Panc1 (cell line): Measurements from ENCODE around the gene MKRN2OS. TPM values are rescaled to one million over a fixed set of nuclear protein-coding genes. Genes with fewer than 3 reads are reported as not detected.

Experiments used
- ATAC-seq: fragments of 200-7000 bp; cut with Tn5 transposase; 2 replicates; pipeline ENCODE4 v1.9.1; 2020; ENCODE audit warnings: mild to moderate bottlenecking, moderate library complexity
- BruUV-seq: library from RNA; stranded (reverse); fragments of 400-500 nt; replicated peaks from 2 replicates; lab custom pipeline; 2021; lab: Mats Ljungman, UMichigan
- CTCF ChIA-PET: fragments of 300-600 bp; sonication (Branson Sonifier 250); formaldehyde crosslinking; loops from one replicate; lab custom pipeline; 2022; ENCODE audit warnings: antibody characterized with exemption; lab: Charles Lee
- POLR2A ChIA-PET: fragments of 300-600 bp; sonication (Branson Sonifier 250); formaldehyde crosslinking; loops from one replicate; lab custom pipeline; 2022; ENCODE audit warnings: antibody characterized with exemption; lab: Charles Lee
- DNase-seq: peaks from one replicate; pipeline ENCODE4 v3.0.0-alpha.2; 2010; ENCODE audit warnings: low read depth, low spot score
- H3K27ac ChIP-seq: 2 replicates; pipeline ENCODE4 v1.5.1; 2011; ENCODE audit warnings: mild to moderate bottlenecking, low read length, inconsistent platforms
- H3K27me3 ChIP-seq: fragments of 200-500 bp; sonication (Bioruptor generic); 2 replicates; pipeline ENCODE4 v1.6.0; 2014; ENCODE audit warnings: low read length, inconsistent platforms; ENCODE audit not compliant: control insufficient read depth, insufficient read depth
- H3K36me3 ChIP-seq: fragments of 200-500 bp; sonication (Bioruptor generic); 2 replicates; pipeline ENCODE4 v1.5.1; 2014; ENCODE audit warnings: inconsistent platforms, mild to moderate bottlenecking, low read length, moderate library complexity; ENCODE audit not compliant: control insufficient read depth, insufficient read depth
- H3K4me1 ChIP-seq: 2 replicates; pipeline ENCODE4 v1.5.1; 2011; ENCODE audit warnings: inconsistent platforms, mild to moderate bottlenecking, low read length, moderate library complexity; ENCODE audit not compliant: control insufficient read depth, insufficient read depth
- H3K4me3 ChIP-seq, 2 experiments: 2 replicates each; pipeline ENCODE4 v1.5.1; 2011 to 2012; ENCODE audit warnings: low read depth in 2 of 2, low read length in 2 of 2, mild to moderate bottlenecking in 2 of 2, inconsistent platforms in 1 of 2, moderate library complexity in 1 of 2
- H3K9me3 ChIP-seq: fragments of 200-500 bp; sonication (Bioruptor generic); 2 replicates; pipeline ENCODE4 v1.5.1; 2014; ENCODE audit warnings: low read depth, mild to moderate bottlenecking, inconsistent platforms, low read length, moderate library complexity; ENCODE audit not compliant: control insufficient read depth, insufficient read depth
- CTCF ChIP-seq: fragments of 450-650 bp; IDR thresholded peaks from 2 replicates; pipeline ENCODE4 v1.5.1; 2017; ENCODE audit warnings: mild to moderate bottlenecking
- POLR2AphosphoS5 ChIP-seq: IDR thresholded peaks from 2 replicates; pipeline ENCODE4 v1.6.1; 2012; ENCODE audit warnings: mild to moderate bottlenecking, low read depth, low read length, moderate library complexity
- SIN3A ChIP-seq: IDR thresholded peaks from 2 replicates; pipeline ENCODE4 v1.6.1; 2012; ENCODE audit warnings: low read depth, mild to moderate bottlenecking, low read length, moderate library complexity, borderline replicate concordance; ENCODE audit not compliant: insufficient read depth
- TCF7L2 ChIP-seq: IDR thresholded peaks from 2 replicates; pipeline ENCODE4 v1.6.1; 2011; ENCODE audit warnings: mild to moderate bottlenecking, low read depth, low read length, inconsistent platforms
- in situ Hi-C: cut with HindIII; loops from 2 replicates; pipeline ENCODE4 v1.10.0; 2016; ENCODE audit warnings: low sequenced_read_pairs, low pct_unique_long_range_greater_than_20kb
- intact Hi-C: fragments of 100-400 bp; cut with micrococcal nuclease; formaldehyde crosslinking; loops from one replicate; pipeline ENCODE4 v1.10.0; 2022; ENCODE audit not compliant: unreplicated experiment
- total RNA-seq: library from RNA; stranded (reverse); gene quantifications from one replicate; pipeline ENCODE4 v1.2.1, GENCODE V29; 2021; ENCODE audit not compliant: unreplicated experiment
- TF ChIP-seq, protein P1 (sequence below), 2 experiments: IDR thresholded peaks; 2 replicates each; pipeline ENCODE4 v1.6.1; 2011 to 2012; ENCODE audit warnings: low read depth in 2 of 2, control low read depth in 1 of 2, low read length in 1 of 2, mild to moderate bottlenecking in 1 of 2, moderate library complexity in 1 of 2; ENCODE audit not compliant: insufficient read depth in 1 of 2

The MKRN2OS gene
- total RNA-seq, 1 experiment from 2014 or later, result not detected

GRCh38 chr3:12559520-12559919, 14.2 kb upstream of the MKRN2OS start:
- Histone ChIP-seq H3K27ac (no peak overlapping the region), H3K4me1 (peaks cover 39% of the 10 kb centered on the region), H3K9me3 (no peaks in the 10 kb centered on the region), H3K27me3 (no peaks in the 10 kb centered on the region), H3K36me3 (peaks cover 3% of the 10 kb centered on the region; the same call in 1 of the 2 replicates), H3K4me3 (no peak overlapping the region)
- intact Hi-C loops (no loop called here), in situ Hi-C loops (no loop called here)
- ATAC-seq (no peak), DNase-seq (no peak)
- BruUV-seq, result no TSS peak
- TF ChIP-seq, protein P1, sequence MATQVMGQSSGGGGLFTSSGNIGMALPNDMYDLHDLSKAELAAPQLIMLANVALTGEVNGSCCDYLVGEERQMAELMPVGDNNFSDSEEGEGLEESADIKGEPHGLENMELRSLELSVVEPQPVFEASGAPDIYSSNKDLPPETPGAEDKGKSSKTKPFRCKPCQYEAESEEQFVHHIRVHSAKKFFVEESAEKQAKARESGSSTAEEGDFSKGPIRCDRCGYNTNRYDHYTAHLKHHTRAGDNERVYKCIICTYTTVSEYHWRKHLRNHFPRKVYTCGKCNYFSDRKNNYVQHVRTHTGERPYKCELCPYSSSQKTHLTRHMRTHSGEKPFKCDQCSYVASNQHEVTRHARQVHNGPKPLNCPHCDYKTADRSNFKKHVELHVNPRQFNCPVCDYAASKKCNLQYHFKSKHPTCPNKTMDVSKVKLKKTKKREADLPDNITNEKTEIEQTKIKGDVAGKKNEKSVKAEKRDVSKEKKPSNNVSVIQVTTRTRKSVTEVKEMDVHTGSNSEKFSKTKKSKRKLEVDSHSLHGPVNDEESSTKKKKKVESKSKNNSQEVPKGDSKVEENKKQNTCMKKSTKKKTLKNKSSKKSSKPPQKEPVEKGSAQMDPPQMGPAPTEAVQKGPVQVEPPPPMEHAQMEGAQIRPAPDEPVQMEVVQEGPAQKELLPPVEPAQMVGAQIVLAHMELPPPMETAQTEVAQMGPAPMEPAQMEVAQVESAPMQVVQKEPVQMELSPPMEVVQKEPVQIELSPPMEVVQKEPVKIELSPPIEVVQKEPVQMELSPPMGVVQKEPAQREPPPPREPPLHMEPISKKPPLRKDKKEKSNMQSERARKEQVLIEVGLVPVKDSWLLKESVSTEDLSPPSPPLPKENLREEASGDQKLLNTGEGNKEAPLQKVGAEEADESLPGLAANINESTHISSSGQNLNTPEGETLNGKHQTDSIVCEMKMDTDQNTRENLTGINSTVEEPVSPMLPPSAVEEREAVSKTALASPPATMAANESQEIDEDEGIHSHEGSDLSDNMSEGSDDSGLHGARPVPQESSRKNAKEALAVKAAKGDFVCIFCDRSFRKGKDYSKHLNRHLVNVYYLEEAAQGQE (IDR thresholded peaks at IDR 0.05; ENCODE audit: insufficient read depth in 1 of 2, low read depth in 2 of 2, low read length in 1 of 2), result no peak
- TF ChIP-seq CTCF (no peak), SIN3A (no peak), POLR2AphosphoS5 (no peak), TCF7L2 (no peak)
- CTCF ChIA-PET, result no interaction called here
- POLR2A ChIA-PET, result interaction anchor here (0.6 kb wide), 1 partner anchor 500 kb away, joined by 4 read pairs; no protein-coding TSS in a partner anchor

DNA sequence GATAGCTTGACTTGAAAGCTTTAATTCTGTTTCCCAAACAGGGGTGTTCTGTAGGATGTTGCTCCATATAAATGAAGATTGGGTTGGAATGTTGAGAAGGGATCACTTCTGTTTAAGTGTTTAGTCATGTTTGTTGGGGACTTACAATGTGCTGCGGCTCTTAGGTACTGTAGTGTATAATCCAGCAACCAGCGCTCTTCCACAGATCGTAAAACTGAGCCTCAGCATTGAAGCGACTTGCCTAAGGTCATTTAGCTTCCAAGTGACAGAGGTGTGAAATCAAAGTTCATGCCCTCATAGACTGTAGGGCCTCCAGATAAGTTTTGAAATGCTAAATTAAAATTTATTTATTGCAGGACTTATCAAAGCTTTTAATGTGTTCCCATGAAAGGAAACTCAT, 13.4 kb upstream of the MKRN2OS start:
- in situ Hi-C loops, result no loop called here
- H3K4me3 ChIP-seq, result peak overlapping the region; percentile 88 to 89
- no peaks in the 10 kb centered on the region for H3K9me3 ChIP-seq
- CTCF ChIA-PET, result no interaction called here
- peaks cover 40% of the 10 kb centered on the region for H3K4me1 ChIP-seq
- H3K36me3 ChIP-seq, result peaks cover 3% of the 10 kb centered on the region; the same call in 1 of the 2 replicates
- POLR2A ChIA-PET, result no interaction called here
- ATAC-seq, result no peak
- no peak for DNase-seq
- TF ChIP-seq CTCF (no peak), TCF7L2 (no peak), SIN3A (no peak), POLR2AphosphoS5 (no peak)
- TF ChIP-seq, protein P1 (IDR thresholded peaks at IDR 0.05; ENCODE audit: insufficient read depth in 1 of 2, low read depth in 2 of 2, low read length in 1 of 2), result no peak
- H3K27ac ChIP-seq, result peak overlapping the region; percentile 70; the same call in 1 of the 2 replicates
- BruUV-seq, result no TSS peak
- no peaks in the 10 kb centered on the region for H3K27me3 ChIP-seq
- intact Hi-C loops, result no loop called here
